H9 (cell line): ENCODE results near the gene SLA2. TPM values are rescaled to one million over a fixed set of nuclear protein-coding genes. Genes with fewer than 3 reads are reported as not detected.

Experiments used
- DNase-seq: peaks from one replicate; pipeline ENCODE4 v3.0.0-alpha.2; 2017
- H2AFZ ChIP-seq: one replicate; pipeline ENCODE4 v1.6.1; 2013; ENCODE audit warnings: mild to moderate bottlenecking, low read length, control low read depth, moderate library complexity
- H2AK5ac ChIP-seq: 2 replicates; pipeline ENCODE4 v1.6.1; 2013; ENCODE audit warnings: low read length, control low read depth, mixed read lengths; ENCODE audit not compliant: insufficient read length
- H2BK120ac ChIP-seq: one replicate; pipeline ENCODE4 v1.6.1; 2013; ENCODE audit warnings: low read depth, mild to moderate bottlenecking, low read length, control low read depth, inconsistent platforms; ENCODE audit not compliant: poor library complexity, severe bottlenecking
- H2BK12ac ChIP-seq: 2 replicates; pipeline ENCODE4 v1.6.1; 2013; ENCODE audit warnings: low read length, control low read depth, mixed read lengths, low read depth; ENCODE audit not compliant: insufficient read length
- H2BK15ac ChIP-seq: 2 replicates; pipeline ENCODE4 v1.6.1; 2013; ENCODE audit warnings: low read depth, low read length, control low read depth
- H2BK20ac ChIP-seq: one replicate; pipeline ENCODE4 v1.6.1; 2013; ENCODE audit warnings: low read depth, mild to moderate bottlenecking, low read length, control low read depth, inconsistent platforms; ENCODE audit not compliant: poor library complexity, severe bottlenecking
- H2BK5ac ChIP-seq: 2 replicates; pipeline ENCODE4 v1.6.1; 2013; ENCODE audit warnings: low read length, control low read depth, mixed read lengths; ENCODE audit not compliant: insufficient read length
- H3K14ac ChIP-seq: 2 replicates; pipeline ENCODE4 v1.6.1; 2013; ENCODE audit warnings: low read length, control low read depth; ENCODE audit not compliant: insufficient read depth
- H3K18ac ChIP-seq: 2 replicates; pipeline ENCODE4 v1.6.1; 2013; ENCODE audit warnings: low read depth, mild to moderate bottlenecking, mixed read lengths, low read length, control low read depth; ENCODE audit not compliant: insufficient read length
- H3K23ac ChIP-seq: 2 replicates; pipeline ENCODE4 v1.6.1; 2013; ENCODE audit warnings: low read length, control low read depth, mixed read lengths, low read depth; ENCODE audit not compliant: insufficient read length
- H3K23me2 ChIP-seq: 2 replicates; pipeline ENCODE4 v1.6.1; 2013; ENCODE audit warnings: low read depth, mild to moderate bottlenecking, mixed read lengths, low read length, control low read depth; ENCODE audit not compliant: insufficient read length, poor library complexity, severe bottlenecking
- H3K27ac ChIP-seq: 2 replicates; pipeline ENCODE4 v1.5.1; 2013; ENCODE audit warnings: low read length, control low read depth, mixed read lengths, low read depth; ENCODE audit not compliant: insufficient read length
- H3K27me3 ChIP-seq: 2 replicates; pipeline ENCODE4 v1.6.1; 2013; ENCODE audit warnings: low read length, control low read depth, inconsistent platforms; ENCODE audit not compliant: insufficient read depth
- H3K4ac ChIP-seq: 2 replicates; pipeline ENCODE4 v1.6.1; 2013; ENCODE audit warnings: low read depth, mild to moderate bottlenecking, control low read depth, inconsistent platforms, low read length, moderate library complexity
- H3K4me1 ChIP-seq: 2 replicates; pipeline ENCODE4 v1.6.1; 2013; ENCODE audit warnings: low read length, control low read depth, inconsistent platforms; ENCODE audit not compliant: insufficient read depth
- H3K4me2 ChIP-seq: 2 replicates; pipeline ENCODE4 v1.6.1; 2013; ENCODE audit warnings: low read length, control low read depth, mixed read lengths; ENCODE audit not compliant: insufficient read length, insufficient read depth
- H3K56ac ChIP-seq: 2 replicates; pipeline ENCODE4 v1.6.1; 2013; ENCODE audit warnings: low read depth, mild to moderate bottlenecking, mixed read lengths, low read length, control low read depth; ENCODE audit not compliant: insufficient read length
- H3K79me1 ChIP-seq: 2 replicates; pipeline ENCODE4 v1.6.1; 2013; ENCODE audit warnings: low read depth, mild to moderate bottlenecking, moderate library complexity, low read length, control low read depth, inconsistent platforms; ENCODE audit not compliant: insufficient read depth, poor library complexity, severe bottlenecking
- H3K79me2 ChIP-seq: 2 replicates; pipeline ENCODE4 v1.6.1; 2013; ENCODE audit warnings: low read length, control low read depth, inconsistent platforms; ENCODE audit not compliant: insufficient read depth
- H3K9ac ChIP-seq: 2 replicates; pipeline ENCODE4 v1.6.1; 2013; ENCODE audit warnings: low read length, control low read depth, mixed read lengths; ENCODE audit not compliant: insufficient read length; ENCODE audit errors: extremely low read depth
- H3K9me3 ChIP-seq: one replicate; pipeline ENCODE4 v1.6.1; 2013; ENCODE audit warnings: low read depth, low read length, inconsistent platforms; ENCODE audit not compliant: control insufficient read depth
- H3T11ph ChIP-seq: one replicate; pipeline ENCODE4 v1.6.1; 2013; ENCODE audit warnings: mild to moderate bottlenecking, low read length, control low read depth, inconsistent platforms
- H4K20me1 ChIP-seq: one replicate; pipeline ENCODE4 v1.6.1; 2013; ENCODE audit not compliant: control insufficient read depth, insufficient read length, insufficient read depth
- H4K5ac ChIP-seq: 2 replicates; pipeline ENCODE4 v1.6.1; 2013; ENCODE audit warnings: low read depth, mild to moderate bottlenecking, mixed read lengths, low read length, control low read depth; ENCODE audit not compliant: insufficient read length
- H4K8ac ChIP-seq: replicated peaks from 2 replicates; pipeline ENCODE4 v1.6.1; 2013; ENCODE audit warnings: low read length, control low read depth, mixed read lengths, low read depth; ENCODE audit not compliant: insufficient read length
- H4K91ac ChIP-seq: 2 replicates; pipeline ENCODE4 v1.6.1; 2013; ENCODE audit warnings: low read depth, mild to moderate bottlenecking, moderate library complexity, mixed read lengths, low read length, control low read depth; ENCODE audit not compliant: insufficient read length
- H3K27ac Mint-ChIP-seq, 3 experiments: 2 replicates in 2 of 3; 3 replicates in 1 of 3; pipeline ENCODE4 v1.8.0; 2020 to 2021; ENCODE audit warnings: mixed read lengths in 3 of 3, mild to moderate bottlenecking in 1 of 3, moderate library complexity in 1 of 3
- H3K27me3 Mint-ChIP-seq: 2 replicates; pipeline ENCODE4 v1.8.0; 2021; ENCODE audit warnings: low read depth, mild to moderate bottlenecking, moderate library complexity, mixed read lengths
- H3K36me3 Mint-ChIP-seq, 3 experiments: 2 replicates in 2 of 3; 3 replicates in 1 of 3; pipeline ENCODE4 v1.8.0; 2020 to 2021; ENCODE audit warnings: low read depth in 3 of 3, mixed read lengths in 3 of 3; ENCODE audit not compliant: insufficient read depth in 1 of 3
- H3K4me1 Mint-ChIP-seq, 2 experiments: 2 replicates each; pipeline ENCODE4 v1.8.0; 2020; ENCODE audit warnings: mixed read lengths in 2 of 2
- H3K4me3 Mint-ChIP-seq, 2 experiments: 2 replicates in 1 of 2; 3 replicates in 1 of 2; pipeline ENCODE4 v1.8.0; 2020 to 2021; ENCODE audit warnings: mild to moderate bottlenecking in 2 of 2, mixed read lengths in 2 of 2, moderate library complexity in 1 of 2
- H3K9me3 Mint-ChIP-seq, 2 experiments: 2 replicates in 1 of 2; 3 replicates in 1 of 2; pipeline ENCODE4 v1.8.0; 2020; ENCODE audit warnings: mild to moderate bottlenecking in 2 of 2, mixed read lengths in 2 of 2, moderate library complexity in 1 of 2
- CTCF ChIP-seq: fragments of 200-600 bp; sonication (generic); conservative IDR thresholded peaks from 3 replicates; pipeline ENCODE4 v1.8.0; 2021; ENCODE audit warnings: antibody characterized with exemption, mild to moderate bottlenecking
- WGBS: extraction: QIAGEN DNeasy Blood & Tissue Kit; methylation state at CpG from one replicate; pipeline ENCODE4 v1.1.7; 2013; ENCODE audit warnings: missing lambda C conversion rate, low lambda C conversion rate, mixed read lengths; ENCODE audit not compliant: insufficient read length; ENCODE audit errors: extremely low coverage; 5-methylcytosine and 5-hydroxymethylcytosine counted together
- total RNA-seq: library from RNA; stranded (reverse); gene quantifications from 2 replicates; pipeline ENCODE4 v1.2.1, GENCODE V29; 2021

The SLA2 gene
- total RNA-seq, 1 experiment from 2014 or later: 0.20 TPM

GRCh38 chr20:36604952-36605398 is 41.0 kb downstream of the SLA2 start:
- Histone ChIP-seq H3K79me1 (peaks cover 4% of the 10 kb centered on the region), H3K27me3 (no peaks in the 10 kb centered on the region), H2BK20ac (no peak overlapping the region), H4K8ac (no peak overlapping the region), H2AK5ac (no peak overlapping the region), H2BK5ac (no peak overlapping the region), H3K4ac (no peak overlapping the region), H3K23me2 (peaks cover 6% of the 10 kb centered on the region), H4K91ac (no peak overlapping the region), H2BK12ac (no peak overlapping the region), H3K14ac (no peak overlapping the region), H3K4me2 (peak overlapping the region; percentile 23), H2AFZ (no peak overlapping the region), H3K79me2 (peaks cover 19% of the 10 kb centered on the region), H4K20me1 (no peaks in the 10 kb centered on the region), H2BK15ac (no peak overlapping the region), H4K5ac (no peak overlapping the region), H3K4me1 (no peaks in the 10 kb centered on the region), H3K23ac (no peak overlapping the region), H3K9me3 (no peaks in the 10 kb centered on the region), H3K9ac (no peak overlapping the region), H3K18ac (peak overlapping the region; percentile 36), H2BK120ac (no peak overlapping the region), H3K56ac (no peak overlapping the region), H3T11ph (no peak overlapping the region), H3K27ac (no peak overlapping the region)
- Mint-ChIP-seq H3K4me3 (peak overlapping the region; percentile 99), H3K36me3 (peaks cover 17 to 32% (median 26%) of the 10 kb centered on the region in 3 experiments; a peak in 6 of 7 replicates), H3K4me1 (peaks cover 17 to 20% of the 10 kb centered on the region in 2 experiments), H3K27ac (peak overlapping the region; percentile 74 to 92 (median 90); a peak in 5 of 7 replicates), H3K27me3 (peaks cover 4% of the 10 kb centered on the region), H3K9me3 (no peaks in the 10 kb centered on the region)
- DNase-seq: no peak
- no CpG with 5 or more reads among the region's 15 CpGs for WGBS
- TF ChIP-seq CTCF: no peak
